CD4-positive, alpha-beta memory T cell (primary cell): ENCODE data around the gene PFDN6. TPM values are rescaled to one million over a fixed set of nuclear protein-coding genes. Genes with fewer than 3 reads are reported as not detected.

Source experiments
- CTCF ChIA-PET: fragments of 350-600 bp; sonication (Branson Sonifier 250); formaldehyde crosslinking; loops from one replicate; lab custom pipeline; 2021; ENCODE audit warnings: inconsistent platforms; ENCODE audit not compliant: partially characterized antibody; lab: Charles Lee
- POLR2A ChIA-PET: fragments of 350-600 bp; sonication (Branson Sonifier 250); formaldehyde crosslinking; loops from one replicate; lab custom pipeline; 2021; ENCODE audit not compliant: partially characterized antibody; lab: Charles Lee
- DNase-seq, 5 donors: peaks; one replicate each; pipeline versions ENCODE4 v3.0.0 to v3.0.0-alpha.2; 2020 to 2022; ENCODE audit warnings: mixed read lengths in 1 of 5
- H3K27ac ChIP-seq: one replicate; pipeline ENCODE4 v1.7.0; 2013; ENCODE audit warnings: low read depth, low read length
- H3K27me3 ChIP-seq: 2 replicates; pipeline ENCODE4 v1.7.0; 2013; ENCODE audit warnings: mild to moderate bottlenecking, low read length, moderate library complexity; ENCODE audit not compliant: insufficient read depth
- H3K36me3 ChIP-seq: 2 replicates; pipeline ENCODE4 v1.7.0; 2013; ENCODE audit warnings: mild to moderate bottlenecking, low read length, moderate library complexity; ENCODE audit not compliant: insufficient read depth
- H3K4me1 ChIP-seq: 2 replicates; pipeline ENCODE4 v1.7.0; 2013; ENCODE audit warnings: mild to moderate bottlenecking, low read length, moderate library complexity; ENCODE audit not compliant: insufficient read depth
- H3K4me3 ChIP-seq, 2 donors: one replicate each; pipeline ENCODE4 v1.7.0; 2013; ENCODE audit warnings: low read length in 2 of 2, mild to moderate bottlenecking in 1 of 2
- H3K9me3 ChIP-seq, 2 donors: one replicate each; pipeline ENCODE4 v1.7.0; 2013; ENCODE audit warnings: low read length in 2 of 2, control low read depth in 1 of 2; ENCODE audit not compliant: control insufficient read depth in 1 of 2
- H3K27ac Mint-ChIP-seq, 7 donors: one replicate each; pipeline ENCODE4 v1.8.0; 2020 to 2021; ENCODE audit warnings: mixed read lengths in 7 of 7, mild to moderate bottlenecking in 6 of 7, inconsistent platforms in 3 of 7, moderate library complexity in 3 of 7
- H3K27me3 Mint-ChIP-seq, 2 donors: one replicate each; pipeline ENCODE4 v1.8.0; 2020 to 2021; ENCODE audit warnings: mixed read lengths in 2 of 2
- H3K36me3 Mint-ChIP-seq, 2 donors: one replicate each; pipeline ENCODE4 v1.8.0; 2020 to 2021; ENCODE audit warnings: mixed read lengths in 2 of 2, inconsistent platforms in 1 of 2, mild to moderate bottlenecking in 1 of 2
- H3K4me1 Mint-ChIP-seq, 4 donors: one replicate each; pipeline ENCODE4 v1.8.0; 2020 to 2021; ENCODE audit warnings: mixed read lengths in 4 of 4, mild to moderate bottlenecking in 1 of 4
- H3K4me3 Mint-ChIP-seq, 8 donors: one replicate each; pipeline ENCODE4 v1.8.0; 2020 to 2021; ENCODE audit warnings: mixed read lengths in 8 of 8, mild to moderate bottlenecking in 7 of 8, moderate library complexity in 6 of 8, inconsistent platforms in 3 of 8
- H3K9me3 Mint-ChIP-seq, 8 donors: one replicate each; pipeline ENCODE4 v1.8.0; 2020 to 2021; ENCODE audit warnings: mixed read lengths in 8 of 8, mild to moderate bottlenecking in 5 of 8, inconsistent platforms in 3 of 8, moderate library complexity in 1 of 8
- intact Hi-C: fragments of 100-400 bp; cut with micrococcal nuclease; formaldehyde crosslinking; loops from one replicate; pipeline ENCODE4 v1.15.1; 2023
- polyA plus RNA-seq, 2 donors: library from polyadenylated mRNA; unstranded; fragments of 300-500 nt; fragmentation: Illumina TruSeq; gene quantifications; one replicate each; pipeline ENCODE4 v1.2.3, GENCODE V29; 2021
- total RNA-seq, 2 experiments: library from RNA; stranded (reverse); gene quantifications; one replicate each; pipeline ENCODE4 v1.2.3, GENCODE V29; 2021

The PFDN6 gene
- total and polyA plus RNA-seq, 4 experiments from 2014 or later = 33.1 to 45.5 (median 40.2) TPM

DNA sequence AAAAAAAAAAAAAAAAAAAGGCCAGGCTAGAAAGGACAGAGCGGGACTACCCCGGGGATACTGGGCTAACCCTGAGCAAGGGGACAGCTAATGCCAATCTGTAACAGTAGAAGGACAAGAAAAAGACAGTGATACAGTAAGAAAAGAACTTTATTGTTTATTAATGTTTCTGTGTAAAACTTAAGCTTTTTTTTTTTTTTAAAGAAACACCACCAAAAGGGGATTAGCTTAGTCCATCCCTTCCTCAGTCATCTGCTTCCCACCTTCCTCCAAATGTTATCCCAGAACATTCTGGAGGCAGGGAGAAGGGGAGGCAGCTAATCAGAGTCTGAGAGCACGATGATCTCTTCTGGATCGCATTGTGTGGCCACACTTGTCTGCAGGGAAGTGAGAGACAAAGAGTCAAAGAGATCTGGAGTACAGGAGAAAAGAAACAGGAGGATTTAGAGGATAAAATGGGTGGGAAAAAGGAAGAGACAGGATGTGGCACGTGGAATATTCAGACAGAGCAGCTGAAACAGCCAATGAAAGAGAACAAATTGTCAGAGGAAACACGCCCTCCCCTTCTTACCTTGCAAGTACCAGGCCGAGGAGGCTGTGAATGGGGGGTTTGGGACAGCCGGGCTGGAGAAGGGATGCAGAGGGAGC is 29.1 kb downstream of the PFDN6 start:
- no peaks in the 10 kb centered on the region for H3K27me3 ChIP-seq
- Mint-ChIP-seq H3K4me1 (peaks cover 40 to 100% (median 67%) of the 10 kb centered on the region in 4 donors), H3K36me3 (peaks cover 41 to 65% of the 10 kb centered on the region in 2 donors), H3K9me3 (peaks cover 0 to 5% (median 0%) of the 10 kb centered on the region in 8 donors), H3K27me3 (no peaks in the 10 kb centered on the region), H3K27ac (peak overlapping the region; percentile 98 to 99 (median 98)), H3K4me3 (peak overlapping the region; percentile 98 to 100 (median 99))
- no peaks in the 10 kb centered on the region for H3K9me3 ChIP-seq
- peak overlapping the region; percentile 83 for H3K27ac ChIP-seq
- DNase-seq = no peak
- CTCF ChIA-PET = interaction anchor here (0.6 to 5.9 kb wide), 6 partner anchors 17 to 72 kb away, joined by 4 to 47 read pairs (median 10); partner anchors contain the start of genes B3GALT4, RPS18 and VPS52
- intact Hi-C loops = loop anchor here (1.0 kb wide), 2 partner anchors 27 to 29 kb away; partner anchors contain the start of genes PFDN6 and WDR46
- peaks cover 74% of the 10 kb centered on the region for H3K4me1 ChIP-seq
- H3K36me3 ChIP-seq = peaks cover 33% of the 10 kb centered on the region
- POLR2A ChIA-PET = interaction anchor here (0.6 to 4.1 kb wide), 18 partner anchors 14 to 1666 kb away, joined by 3 to 81 read pairs (median 6); partner anchors contain the start of genes B3GALT4, BAG6, CUTA and ITPR3
- H3K4me3 ChIP-seq = peak overlapping the region; percentile 73 to 100

DNA sequence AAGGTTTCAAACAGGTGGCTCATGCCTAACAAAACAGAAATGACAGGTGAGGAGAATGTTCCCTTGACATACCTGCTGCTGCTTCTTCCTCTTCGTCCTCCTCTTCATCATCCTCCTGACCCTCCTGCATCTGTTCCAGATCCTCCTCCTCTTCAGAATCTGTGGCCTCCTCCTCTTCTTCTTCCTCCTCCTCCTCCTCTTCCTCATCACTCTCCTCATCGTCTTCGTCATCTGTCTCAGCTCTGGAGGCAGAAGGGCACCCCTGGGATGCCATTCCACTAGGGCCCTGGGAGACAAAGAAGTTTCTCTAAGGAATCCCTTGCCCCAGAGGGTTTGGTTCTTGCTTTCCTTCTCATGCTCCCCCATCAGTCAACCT is 30.5 kb downstream of the PFDN6 start:
- H3K4me1 ChIP-seq = peaks cover 76% of the 10 kb centered on the region

DNA sequence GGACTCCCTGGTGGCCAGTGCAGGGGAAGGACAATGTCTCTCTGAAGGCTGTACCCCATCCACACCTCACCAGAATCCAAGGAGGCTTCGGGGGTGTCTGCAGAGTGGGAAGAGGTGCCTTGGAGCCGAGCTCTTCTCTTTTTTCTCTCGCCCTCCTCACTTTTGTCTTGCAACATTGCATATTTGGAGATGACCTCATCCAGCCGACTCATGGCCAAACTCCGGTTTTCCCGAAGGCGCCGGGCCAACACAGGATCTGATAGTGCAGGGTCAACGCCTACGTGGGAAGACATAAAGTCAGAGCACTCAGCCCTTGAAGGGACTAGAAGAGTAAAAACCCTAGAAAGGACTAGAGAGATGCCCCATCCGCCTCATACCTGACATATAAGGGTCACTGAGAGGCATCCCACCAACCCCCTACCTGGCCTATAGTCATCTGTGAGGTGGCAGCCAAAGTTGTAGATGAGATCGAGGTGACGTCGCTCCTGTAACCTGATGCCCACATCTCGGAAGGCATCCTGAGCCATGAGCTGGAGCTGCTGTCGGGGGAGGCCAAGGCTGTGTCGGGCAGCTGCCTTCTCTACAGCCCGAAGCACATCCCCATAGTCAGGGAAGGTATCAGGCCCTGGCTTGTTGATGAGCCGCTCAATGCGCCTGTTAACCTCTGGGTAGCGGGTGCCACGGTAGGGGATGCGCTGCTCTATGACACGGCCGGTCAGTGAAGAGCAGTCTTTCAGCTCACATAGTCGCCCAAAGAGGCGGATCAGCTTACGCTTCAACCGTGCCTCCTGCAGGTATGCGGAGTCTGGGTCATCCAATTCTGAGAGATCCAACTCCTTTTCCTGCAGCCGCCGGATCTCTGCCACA is 31.1 kb downstream of the PFDN6 start:
- H3K27ac ChIP-seq = peak overlapping the region; percentile 88
- peaks cover 70% of the 10 kb centered on the region for H3K4me1 ChIP-seq
- peak overlapping the region; percentile 65 to 99 (median 76) for H3K4me3 Mint-ChIP-seq
- peaks cover 33% of the 10 kb centered on the region for H3K36me3 ChIP-seq
- ChIA-PET CTCF (interaction anchor here (1.0 to 5.9 kb wide), 2 partner anchors 8 to 24 kb away, joined by 4 to 47 read pairs; no protein-coding TSS in a partner anchor), POLR2A (interaction anchor here (1.0 to 1.2 kb wide), 2 partner anchors 7 to 97 kb away, joined by 4 to 5 read pairs; partner anchors contain the start of genes CUTA and TAPBP)
- intact Hi-C loops = no loop called here
- no peaks in the 10 kb centered on the region for H3K27me3 ChIP-seq
- H3K4me1 Mint-ChIP-seq = peaks cover 43 to 88% (median 65%) of the 10 kb centered on the region in 4 donors
- H3K27ac Mint-ChIP-seq = peak overlapping the region in 6 of 7 donors; percentile 48 to 89 (median 80)
- no peaks in the 10 kb centered on the region for H3K9me3 ChIP-seq
- H3K27me3 Mint-ChIP-seq = no peaks in the 10 kb centered on the region
- peaks cover 0 to 5% (median 0%) of the 10 kb centered on the region in 8 donors for H3K9me3 Mint-ChIP-seq
- peaks cover 41 to 53% of the 10 kb centered on the region in 2 donors for H3K36me3 Mint-ChIP-seq
- no peak for DNase-seq
- H3K4me3 ChIP-seq = no peak overlapping the region

More for the DNA sequence above, 30.5 kb downstream of the PFDN6 start:
- Histone ChIP-seq H3K9me3 (no peaks in the 10 kb centered on the region), H3K36me3 (peaks cover 33% of the 10 kb centered on the region), H3K27me3 (no peaks in the 10 kb centered on the region), H3K27ac (no peak overlapping the region), H3K4me3 (no peak overlapping the region)
- H3K9me3 Mint-ChIP-seq = peaks cover 0 to 5% (median 0%) of the 10 kb centered on the region in 8 donors
- no peaks in the 10 kb centered on the region for H3K27me3 Mint-ChIP-seq
- H3K36me3 Mint-ChIP-seq = peaks cover 41 to 53% of the 10 kb centered on the region in 2 donors
- POLR2A ChIA-PET = interaction anchor here (0.9 to 1.7 kb wide), 3 partner anchors 19 to 349 kb away, joined by 3 to 4 read pairs (median 3); partner anchors contain the start of gene WDR46
- H3K4me1 Mint-ChIP-seq = peaks cover 43 to 94% (median 69%) of the 10 kb centered on the region in 4 donors
- no peak for DNase-seq
- intact Hi-C loops = no loop called here
- peak overlapping the region in 4 of 7 donors; percentile 12 to 89 (median 78) for H3K27ac Mint-ChIP-seq
- H3K4me3 Mint-ChIP-seq = peak overlapping the region in 4 of 8 donors; percentile 67 to 99 (median 98)
- CTCF ChIA-PET = interaction anchor here (5.9 kb wide), 1 partner anchor 25 kb away, joined by 47 read pairs; no protein-coding TSS in a partner anchor

DNA sequence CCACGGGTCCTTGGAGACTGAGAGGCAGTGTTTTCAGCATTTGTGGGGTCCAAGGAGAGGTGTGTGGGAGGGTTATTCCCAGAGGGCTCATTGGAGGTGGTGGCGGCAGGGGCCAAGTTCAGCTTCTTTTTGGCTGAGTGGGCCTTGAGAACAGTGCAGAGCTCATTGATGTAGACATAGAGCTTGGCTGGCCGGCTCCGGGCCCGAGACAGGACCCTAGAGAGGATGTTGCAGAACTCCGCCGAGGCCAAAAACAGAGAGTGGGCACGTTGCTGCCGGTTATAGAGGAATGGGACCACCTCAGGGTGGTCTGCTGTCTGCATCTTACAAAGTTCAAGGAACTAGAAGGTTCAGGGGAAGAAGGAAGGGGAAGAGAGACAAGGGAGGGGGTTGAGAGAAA is 31.8 kb downstream of the PFDN6 start:
- ChIA-PET CTCF (interaction anchor here (0.7 to 5.9 kb wide), 3 partner anchors 9 to 24 kb away, joined by 3 to 47 read pairs (median 4); partner anchors contain the start of gene RGL2), POLR2A (interaction anchor here (1.0 to 1.2 kb wide), 2 partner anchors 8 to 96 kb away, joined by 4 to 5 read pairs; partner anchors contain the start of genes CUTA and TAPBP)
- H3K27ac ChIP-seq = peak overlapping the region; percentile 88
- Mint-ChIP-seq H3K36me3 (peaks cover 41 to 53% of the 10 kb centered on the region in 2 donors), H3K9me3 (peaks cover 0 to 5% (median 0%) of the 10 kb centered on the region in 8 donors), H3K4me1 (peaks cover 42 to 81% (median 61%) of the 10 kb centered on the region in 4 donors), H3K4me3 (peak overlapping the region; percentile 62 to 99 (median 78)), H3K27ac (peak overlapping the region in 6 of 7 donors; percentile 15 to 89 (median 78)), H3K27me3 (no peaks in the 10 kb centered on the region)
- no peak overlapping the region for H3K4me3 ChIP-seq
- no peaks in the 10 kb centered on the region for H3K9me3 ChIP-seq
- peaks cover 63% of the 10 kb centered on the region for H3K4me1 ChIP-seq
- H3K36me3 ChIP-seq = peaks cover 33% of the 10 kb centered on the region
- H3K27me3 ChIP-seq = no peaks in the 10 kb centered on the region
- DNase-seq = no peak
- intact Hi-C loops = no loop called here

DNA sequence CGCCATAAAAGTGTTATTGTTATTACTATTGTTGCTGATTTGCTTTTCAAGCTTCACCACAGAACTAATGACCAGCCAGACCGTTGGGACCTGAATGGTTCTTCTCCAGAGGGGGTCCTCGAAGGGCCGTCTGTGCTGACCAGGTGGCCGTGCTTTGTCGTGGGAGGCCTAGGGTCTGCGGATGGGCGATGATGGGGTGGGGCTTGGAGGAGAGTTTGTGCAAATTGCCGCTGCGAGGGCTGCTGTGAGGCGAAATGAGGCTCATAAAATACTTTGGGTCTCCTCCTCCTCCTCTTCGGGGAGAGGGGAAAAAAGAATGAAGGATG is 34.2 kb downstream of the PFDN6 start:
- peak overlapping the region; percentile 89 to 100 (median 96) for H3K27ac Mint-ChIP-seq
- Histone ChIP-seq H3K4me3 (peak overlapping the region; percentile 53 to 68), H3K27ac (peak overlapping the region; percentile 88), H3K9me3 (no peaks in the 10 kb centered on the region), H3K4me1 (peaks cover 47% of the 10 kb centered on the region), H3K36me3 (peaks cover 31% of the 10 kb centered on the region), H3K27me3 (no peaks in the 10 kb centered on the region)
- H3K4me3 Mint-ChIP-seq = peak overlapping the region; percentile 94 to 100 (median 98)
- no peak for DNase-seq
- H3K4me1 Mint-ChIP-seq = peaks cover 32 to 59% (median 46%) of the 10 kb centered on the region in 4 donors
- H3K36me3 Mint-ChIP-seq = peaks cover 34 to 39% of the 10 kb centered on the region in 2 donors
- no peaks in the 10 kb centered on the region for H3K27me3 Mint-ChIP-seq
- intact Hi-C loops = loop anchor here (1.0 kb wide), 8 partner anchors 9 to 123 kb away; partner anchors contain the start of genes KIFC1, PFDN6, RING1 and RXRB
- POLR2A ChIA-PET = interaction anchor here (0.6 to 1.1 kb wide), 3 partner anchors 29 to 298 kb away, joined by 3 read pairs; partner anchors contain the start of gene ITPR3
- CTCF ChIA-PET = no interaction called here
- peaks cover 0 to 4% (median 0%) of the 10 kb centered on the region in 8 donors for H3K9me3 Mint-ChIP-seq

DNA sequence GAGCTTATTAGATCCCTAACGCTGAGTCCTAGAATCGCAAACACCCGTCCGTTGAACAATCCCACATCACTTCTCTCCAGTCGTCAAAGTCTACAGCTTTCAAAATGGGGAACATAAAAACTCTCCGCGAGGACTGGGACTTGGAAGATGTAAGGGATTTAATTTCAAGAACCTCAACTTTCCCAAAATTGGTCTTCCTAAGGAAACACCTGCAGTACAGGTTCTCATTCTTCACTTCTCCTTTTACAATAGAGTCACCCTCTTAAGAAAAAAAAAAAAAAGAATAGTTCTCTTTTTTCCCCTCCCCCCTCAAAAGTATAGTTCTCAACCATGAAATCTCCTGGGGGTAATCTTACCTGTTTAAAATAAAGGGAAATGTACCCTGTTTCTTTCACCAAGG is 34.7 kb downstream of the PFDN6 start:
- Histone ChIP-seq H3K4me3 (peak overlapping the region; percentile 53 to 68), H3K27me3 (no peaks in the 10 kb centered on the region), H3K4me1 (peaks cover 42% of the 10 kb centered on the region), H3K27ac (peak overlapping the region; percentile 88), H3K36me3 (peaks cover 26% of the 10 kb centered on the region), H3K9me3 (no peaks in the 10 kb centered on the region)
- no peaks in the 10 kb centered on the region for H3K27me3 Mint-ChIP-seq
- CTCF ChIA-PET = interaction anchor here (0.7 kb wide), 1 partner anchor 12 kb away, joined by 3 read pairs; no protein-coding TSS in a partner anchor
- no peak for DNase-seq
- peak overlapping the region in 6 of 7 donors; percentile 42 to 100 (median 95) for H3K27ac Mint-ChIP-seq
- POLR2A ChIA-PET = interaction anchor here (1.1 kb wide), 1 partner anchor 297 kb away, joined by 3 read pairs; the partner anchor contains the start of gene ITPR3
- peaks cover 29 to 34% of the 10 kb centered on the region in 2 donors for H3K36me3 Mint-ChIP-seq
- peaks cover 0 to 4% (median 0%) of the 10 kb centered on the region in 8 donors for H3K9me3 Mint-ChIP-seq
- H3K4me1 Mint-ChIP-seq = peaks cover 28 to 54% (median 42%) of the 10 kb centered on the region in 4 donors
- intact Hi-C loops = no loop called here
- peak overlapping the region; percentile 94 to 100 (median 98) for H3K4me3 Mint-ChIP-seq
